ENCODE results near the gene VSIR. TPM values are rescaled to one million over a fixed set of nuclear protein-coding genes. Genes with fewer than 3 reads are reported as not detected.

VSIR gene
- total RNA-seq, 1 donor from 2014 or later: 115 TPM

DNA sequence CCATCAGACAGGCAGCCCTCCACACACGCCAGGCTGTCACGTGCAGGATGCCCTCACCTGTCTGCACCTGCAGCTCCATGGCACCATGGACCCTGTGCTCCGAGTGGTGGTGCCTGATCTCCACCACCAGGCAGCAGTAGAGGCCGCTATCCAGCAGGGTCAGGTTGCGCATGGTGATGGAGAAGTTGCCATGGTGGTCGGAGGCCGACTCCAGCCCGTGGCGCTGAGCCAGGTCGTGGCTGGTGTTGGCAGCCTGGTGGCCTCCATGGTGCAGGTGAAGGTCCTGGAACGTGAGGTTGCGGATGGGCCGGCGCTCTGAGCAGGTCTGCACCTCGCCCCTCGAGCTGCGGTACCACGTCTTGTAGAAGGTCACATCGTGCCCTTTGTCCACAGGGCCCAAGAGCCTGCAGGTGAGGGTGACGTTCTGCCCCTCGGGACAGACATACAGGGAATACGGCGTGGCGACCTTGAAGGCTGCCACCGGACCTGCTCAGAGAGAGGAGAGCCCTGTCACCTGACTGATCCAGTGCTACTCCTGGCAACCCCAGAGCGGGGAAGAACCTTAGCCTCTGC is 11.7 kb downstream of the VSIR start:
- Mint-ChIP-seq H3K4me1 (ENCODE audit: low read depth) (peaks cover 67% of the 10 kb centered on the region), H3K36me3 (ENCODE audit: low read depth) (peaks cover 48% of the 10 kb centered on the region), H3K4me3 (no peak overlapping the region), H3K27ac (peak overlapping the region; percentile 84), H3K9me3 (no peaks in the 10 kb centered on the region), H3K27me3 (ENCODE audit: insufficient read depth) (no peaks in the 10 kb centered on the region)
- intact Hi-C loops (cut with micrococcal nuclease): no loop called here
- no peak for DNase-seq (ENCODE audit: low spot score)

DNA sequence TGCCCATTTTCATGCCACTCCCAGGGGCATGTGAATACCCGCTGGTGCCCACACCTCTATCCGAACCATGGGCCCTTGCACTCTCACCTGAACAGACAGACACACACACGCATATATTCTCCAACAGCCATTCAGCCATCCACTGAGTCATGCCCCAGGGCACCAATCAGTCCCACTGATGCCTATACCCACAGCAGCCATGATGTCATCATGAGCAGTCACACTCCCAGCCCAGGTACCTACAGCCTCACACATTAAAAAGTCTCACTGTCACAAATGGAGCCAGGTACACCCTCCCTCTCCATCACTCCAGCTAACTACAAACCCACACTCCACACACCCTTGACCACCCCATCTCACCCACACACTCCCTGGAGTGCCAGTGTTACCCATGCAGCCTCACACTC is 12.2 kb downstream of the VSIR start:
- Mint-ChIP-seq H3K27me3 (ENCODE audit: insufficient read depth) (no peaks in the 10 kb centered on the region), H3K4me3 (no peak overlapping the region), H3K27ac (peak overlapping the region; percentile 84), H3K9me3 (no peaks in the 10 kb centered on the region), H3K4me1 (ENCODE audit: low read depth) (peaks cover 67% of the 10 kb centered on the region), H3K36me3 (ENCODE audit: low read depth) (peaks cover 50% of the 10 kb centered on the region)
- intact Hi-C loops (cut with micrococcal nuclease): no loop called here
- no peak for DNase-seq (ENCODE audit: low spot score)

GRCh38 chr10:71757399-71757922 is 15.9 kb downstream of the VSIR start:
- Mint-ChIP-seq H3K9me3 (no peaks in the 10 kb centered on the region), H3K36me3 (ENCODE audit: low read depth) (peaks cover 60% of the 10 kb centered on the region), H3K27me3 (ENCODE audit: insufficient read depth) (no peaks in the 10 kb centered on the region), H3K27ac (peak overlapping the region; percentile 94), H3K4me3 (peak overlapping the region; percentile 70), H3K4me1 (ENCODE audit: low read depth) (peaks cover 77% of the 10 kb centered on the region)
- intact Hi-C loops (cut with micrococcal nuclease): loop anchor here (1.0 to 2.0 kb wide), 2 partner anchors 11 to 15 kb away; partner anchors contain the start of gene VSIR
- no peak for DNase-seq (ENCODE audit: low spot score)

DNA sequence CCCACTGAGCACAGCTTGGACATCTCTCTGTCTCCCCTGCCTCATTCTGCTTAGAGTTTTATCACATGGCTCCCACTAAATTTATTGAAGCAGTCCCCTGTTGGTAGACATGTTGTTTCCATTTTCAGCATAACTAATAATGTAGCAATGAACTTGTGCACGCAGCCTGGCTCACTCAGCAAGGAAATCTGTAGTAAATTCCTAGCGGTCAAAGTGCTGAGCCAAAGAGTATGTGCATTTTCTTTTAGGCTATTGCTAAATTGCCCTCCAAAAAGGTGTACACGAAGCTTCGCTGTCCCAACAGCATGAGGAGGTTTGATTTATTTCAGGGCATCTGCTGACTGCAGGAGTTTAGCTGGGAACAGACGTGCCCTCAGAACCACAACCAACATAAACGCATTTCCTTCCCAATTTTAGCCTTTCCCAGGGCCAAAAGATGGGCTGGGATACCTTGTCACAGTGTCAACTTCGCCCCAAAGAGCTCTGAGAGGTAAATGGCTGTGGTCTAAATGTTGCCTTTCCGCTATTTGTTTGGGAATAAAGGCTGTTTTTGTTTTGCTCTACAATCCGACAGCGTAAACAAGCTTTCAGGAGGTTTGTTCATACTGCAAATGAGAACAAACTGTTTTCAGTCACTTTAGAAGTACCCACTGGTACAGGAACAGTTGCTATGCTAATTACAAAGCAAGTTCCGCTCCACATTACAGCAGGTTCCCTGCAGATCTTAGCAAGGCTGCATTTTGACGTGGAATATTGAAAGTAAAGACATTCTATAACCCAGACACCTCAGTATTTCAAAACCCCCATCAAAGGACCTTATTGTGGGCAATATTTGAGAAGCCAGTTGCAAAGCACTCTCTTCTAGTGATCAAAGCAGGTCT is 16.8 kb downstream of the VSIR start:
- H3K27ac Mint-ChIP-seq: peak overlapping the region; percentile 94
- DNase-seq (ENCODE audit: low spot score): no peak
- H3K36me3 Mint-ChIP-seq (ENCODE audit: low read depth): peaks cover 67% of the 10 kb centered on the region
- H3K27me3 Mint-ChIP-seq (ENCODE audit: insufficient read depth): no peaks in the 10 kb centered on the region
- no peaks in the 10 kb centered on the region for H3K9me3 Mint-ChIP-seq
- intact Hi-C loops (cut with micrococcal nuclease): loop anchor here (1.0 to 2.0 kb wide), 4 partner anchors 8 to 30 kb away; partner anchors contain the start of gene VSIR
- H3K4me3 Mint-ChIP-seq: peak overlapping the region; percentile 70
- H3K4me1 Mint-ChIP-seq (ENCODE audit: low read depth): peaks cover 82% of the 10 kb centered on the region

- Mint-ChIP-seq H3K4me3 (no peak overlapping the region), H3K9me3 (no peaks in the 10 kb centered on the region), H3K4me1 (ENCODE audit: low read depth) (peaks cover 77% of the 10 kb centered on the region), H3K27me3 (ENCODE audit: insufficient read depth) (no peaks in the 10 kb centered on the region), H3K27ac (peak overlapping the region; percentile 40), H3K36me3 (ENCODE audit: low read depth) (peaks cover 65% of the 10 kb centered on the region)
- DNase-seq (ENCODE audit: low spot score): no peak
- intact Hi-C loops (cut with micrococcal nuclease): no loop called here
These were observed 18.0 kb downstream of the VSIR start for GRCh38 chr10:71755179-71755879.

DNA sequence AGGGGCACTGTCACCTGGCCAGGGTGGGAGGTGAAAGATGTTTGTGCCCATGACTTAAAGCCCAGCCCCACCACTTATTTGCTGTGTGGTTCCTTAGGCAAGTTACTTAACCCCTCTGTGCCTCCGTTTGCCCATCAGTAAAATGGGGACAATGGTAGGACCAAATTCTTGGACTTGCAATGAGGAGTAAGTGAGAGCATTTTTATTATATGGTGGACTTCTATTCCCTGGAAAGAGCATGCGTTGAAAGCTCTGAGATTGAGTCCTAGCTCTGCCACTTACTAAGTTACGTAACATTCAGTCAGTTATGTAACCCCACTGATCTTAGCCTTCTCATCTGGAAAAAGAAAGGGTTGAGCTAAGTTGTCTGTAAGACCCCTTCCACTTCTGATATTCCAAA is 18.8 kb downstream of the VSIR start:
- H3K27ac Mint-ChIP-seq: peak overlapping the region; percentile 79
- H3K4me3 Mint-ChIP-seq: no peak overlapping the region
- intact Hi-C loops (cut with micrococcal nuclease): no loop called here
- peaks cover 83% of the 10 kb centered on the region for H3K4me1 Mint-ChIP-seq (ENCODE audit: low read depth)
- no peak for DNase-seq (ENCODE audit: low spot score)
- H3K27me3 Mint-ChIP-seq (ENCODE audit: insufficient read depth): no peaks in the 10 kb centered on the region
- H3K36me3 Mint-ChIP-seq (ENCODE audit: low read depth): peaks cover 69% of the 10 kb centered on the region
- no peaks in the 10 kb centered on the region for H3K9me3 Mint-ChIP-seq

DNA sequence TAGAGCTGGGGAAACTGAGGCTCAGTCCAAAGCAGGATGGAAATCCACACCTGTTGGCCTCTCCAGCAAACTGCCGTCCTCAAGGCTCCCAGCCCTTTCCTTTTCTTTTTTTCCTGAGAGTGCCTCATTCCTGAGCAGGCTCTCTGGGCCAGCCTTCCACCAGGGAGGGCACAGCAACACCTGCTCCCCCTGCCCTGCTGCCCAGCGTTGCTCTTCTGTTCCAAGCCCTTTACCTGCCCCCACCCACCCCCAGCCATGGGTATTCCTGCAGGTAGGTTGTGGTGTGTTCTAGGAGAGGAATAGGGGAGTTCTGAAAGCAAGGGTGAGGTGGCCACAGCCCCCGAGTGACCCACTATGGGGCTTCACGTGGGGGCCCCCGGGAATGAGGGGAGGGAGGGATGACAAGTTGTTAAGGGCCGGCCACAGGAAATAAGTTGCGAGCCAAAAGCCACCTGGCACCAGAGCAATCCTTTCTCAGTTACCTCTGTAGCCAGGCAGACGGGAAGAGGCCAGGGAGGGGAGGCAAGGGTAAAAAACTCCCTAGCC is 19.3 kb downstream of the VSIR start:
- no peaks in the 10 kb centered on the region for H3K27me3 Mint-ChIP-seq (ENCODE audit: insufficient read depth)
- intact Hi-C loops (cut with micrococcal nuclease): no loop called here
- H3K4me1 Mint-ChIP-seq (ENCODE audit: low read depth): peaks cover 88% of the 10 kb centered on the region
- DNase-seq (ENCODE audit: low spot score): no peak
- peaks cover 71% of the 10 kb centered on the region for H3K36me3 Mint-ChIP-seq (ENCODE audit: low read depth)
- H3K27ac Mint-ChIP-seq: peak overlapping the region; percentile 79
- H3K4me3 Mint-ChIP-seq: no peak overlapping the region
- H3K9me3 Mint-ChIP-seq: no peaks in the 10 kb centered on the region

DNA sequence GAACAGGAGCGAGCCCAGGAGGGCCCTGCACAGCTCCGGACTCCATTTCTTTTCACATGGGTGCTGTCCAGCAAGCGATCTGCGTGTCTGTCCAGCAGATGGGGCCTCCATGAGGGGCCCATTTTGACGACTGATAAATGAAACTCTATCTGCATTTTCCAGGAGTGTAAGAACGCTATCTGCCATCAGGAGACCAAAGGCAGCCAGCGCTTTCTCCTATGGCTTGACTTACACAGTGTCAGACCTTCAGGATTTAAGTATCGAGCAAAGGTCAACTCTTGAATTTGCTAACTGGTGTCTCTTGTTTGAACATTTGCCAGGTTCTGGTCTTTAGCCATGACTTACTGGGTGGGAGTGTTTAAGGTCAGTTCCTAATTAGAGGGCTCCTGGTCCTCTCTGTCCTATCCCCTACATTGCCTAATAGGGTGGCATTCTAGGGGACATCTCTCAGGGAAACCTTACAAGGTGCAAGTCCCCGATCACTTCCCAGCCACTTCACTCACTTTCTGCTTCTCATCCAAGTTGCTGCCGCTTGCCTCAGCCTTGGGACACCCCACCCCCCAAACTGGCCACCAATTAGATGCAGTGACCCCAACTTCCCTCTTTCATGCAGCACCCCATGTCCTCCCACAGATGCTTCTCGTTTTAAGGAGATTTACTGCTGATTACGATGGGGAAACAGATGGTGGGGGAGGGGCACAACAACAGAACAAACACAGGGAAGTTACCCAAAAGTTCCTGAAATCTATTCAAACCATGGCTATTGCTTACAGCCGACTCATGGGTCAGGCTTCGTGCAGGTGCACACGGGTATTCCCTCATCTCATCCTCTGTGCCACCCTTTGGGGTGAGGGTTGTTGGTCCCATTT is 20.0 kb downstream of the VSIR start:
- peaks cover 91% of the 10 kb centered on the region for H3K4me1 Mint-ChIP-seq (ENCODE audit: low read depth)
- peak overlapping the region; percentile 79 for H3K27ac Mint-ChIP-seq
- H3K9me3 Mint-ChIP-seq: no peaks in the 10 kb centered on the region
- peak overlapping the region; percentile 15 for H3K4me3 Mint-ChIP-seq
- H3K27me3 Mint-ChIP-seq (ENCODE audit: insufficient read depth): no peaks in the 10 kb centered on the region
- intact Hi-C loops (cut with micrococcal nuclease): no loop called here
- H3K36me3 Mint-ChIP-seq (ENCODE audit: low read depth): peaks cover 73% of the 10 kb centered on the region
- DNase-seq (ENCODE audit: low spot score): no peak

GRCh38 chr10:71752391-71753090 is 20.8 kb downstream of the VSIR start:
- Mint-ChIP-seq H3K36me3 (ENCODE audit: low read depth) (peaks cover 70% of the 10 kb centered on the region), H3K9me3 (no peaks in the 10 kb centered on the region), H3K4me1 (ENCODE audit: low read depth) (peaks cover 91% of the 10 kb centered on the region), H3K27ac (peak overlapping the region; percentile 79), H3K27me3 (ENCODE audit: insufficient read depth) (no peaks in the 10 kb centered on the region), H3K4me3 (peak overlapping the region; percentile 17)
- intact Hi-C loops (cut with micrococcal nuclease): no loop called here
- no peak for DNase-seq (ENCODE audit: low spot score)

DNA sequence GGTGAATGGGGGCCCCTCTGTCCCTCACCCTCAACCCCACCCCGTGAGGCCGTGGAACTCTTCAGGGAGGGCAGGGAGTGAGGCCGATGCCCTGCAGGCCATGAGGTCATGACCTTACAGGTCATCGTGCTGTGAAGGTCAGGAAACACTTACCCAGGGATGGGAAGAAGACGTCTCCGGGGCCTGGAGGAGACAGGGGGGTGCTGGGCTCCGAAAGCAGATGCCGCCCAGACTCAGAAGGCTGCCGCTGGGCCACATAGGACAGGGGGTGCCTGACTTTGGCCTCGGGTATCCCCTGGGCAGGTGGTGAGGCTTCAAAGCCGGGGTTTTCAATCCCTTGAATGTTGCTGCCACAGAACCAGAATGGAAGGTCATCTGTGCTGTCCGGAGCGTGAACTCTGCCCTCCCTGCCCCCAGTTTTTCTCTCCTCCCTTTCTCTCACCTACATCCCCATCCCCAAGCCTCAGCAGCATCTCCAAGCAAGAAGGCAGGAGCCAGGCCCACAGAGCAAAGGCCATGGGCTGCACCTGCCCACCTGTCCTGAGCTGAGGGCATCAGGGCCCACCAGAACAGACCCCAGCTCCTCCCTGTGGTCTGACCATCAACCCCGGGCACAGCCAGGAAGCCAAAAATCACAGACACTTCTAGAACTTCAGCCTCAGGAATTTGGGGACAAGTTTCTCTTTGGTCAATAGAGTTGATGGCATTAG is 21.6 kb downstream of the VSIR start:
- Mint-ChIP-seq H3K27ac (peak overlapping the region; percentile 79), H3K9me3 (no peaks in the 10 kb centered on the region), H3K4me1 (ENCODE audit: low read depth) (peaks cover 91% of the 10 kb centered on the region), H3K36me3 (ENCODE audit: low read depth) (peaks cover 73% of the 10 kb centered on the region), H3K4me3 (peak overlapping the region; percentile 17), H3K27me3 (ENCODE audit: insufficient read depth) (no peaks in the 10 kb centered on the region)
- no peak for DNase-seq (ENCODE audit: low spot score)
- intact Hi-C loops (cut with micrococcal nuclease): no loop called here

DNA sequence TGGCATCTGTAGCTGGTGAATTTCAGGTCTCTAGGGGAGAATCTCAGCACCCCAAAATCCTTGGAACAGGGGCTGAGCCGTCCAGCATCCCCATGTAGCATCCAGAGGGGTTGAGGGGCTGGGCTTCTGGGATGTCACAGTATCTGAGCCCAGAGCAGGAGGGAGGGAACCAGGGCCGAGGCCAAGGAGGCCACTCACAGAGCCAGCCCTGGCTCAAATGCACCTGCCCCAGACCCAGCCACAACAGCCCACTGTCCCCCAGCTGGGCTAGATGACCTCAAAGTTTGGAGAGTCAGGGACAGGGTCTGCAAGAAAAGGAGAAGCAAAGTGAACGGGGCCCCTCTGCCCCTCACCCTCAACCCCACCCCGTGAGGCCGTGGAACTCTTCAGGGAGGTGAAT is 22.3 kb downstream of the VSIR start:
- intact Hi-C loops (cut with micrococcal nuclease): no loop called here
- H3K27me3 Mint-ChIP-seq (ENCODE audit: insufficient read depth): no peaks in the 10 kb centered on the region
- peaks cover 66% of the 10 kb centered on the region for H3K36me3 Mint-ChIP-seq (ENCODE audit: low read depth)
- H3K27ac Mint-ChIP-seq: peak overlapping the region; percentile 99
- H3K4me3 Mint-ChIP-seq: no peak overlapping the region
- no peak for DNase-seq (ENCODE audit: low spot score)
- peaks cover 91% of the 10 kb centered on the region for H3K4me1 Mint-ChIP-seq (ENCODE audit: low read depth)
- no peaks in the 10 kb centered on the region for H3K9me3 Mint-ChIP-seq

Data from activated T-helper 1 cell treated with anti-CD3 and anti-CD28 coated beads, Interleukin-12 subunit alpha, Interleukin-12 subunit beta, Interleukin-2, Interleukin-4 antibody, amounts not matched to agents 30 ng/mL and 10 ng/mL and 1 ng/mL, durations not matched to agents 14 hours and 24 hours and 36 hours (primary cell).